Panc1 (cell line): ENCODE measurements around the gene TPST2.

Source experiments
- POLR2AphosphoS5 ChIP-seq: IDR thresholded peaks from 2 replicates; pipeline ENCODE4 v1.6.1; 2012; ENCODE audit warnings: mild to moderate bottlenecking, low read depth, low read length, moderate library complexity
- SIN3A ChIP-seq: IDR thresholded peaks from 2 replicates; pipeline ENCODE4 v1.6.1; 2012; ENCODE audit warnings: low read depth, mild to moderate bottlenecking, low read length, moderate library complexity, borderline replicate concordance; ENCODE audit not compliant: insufficient read depth
- TF ChIP-seq, protein P1 (sequence below): fragments of 450-650 bp; IDR thresholded peaks from 2 replicates; pipeline ENCODE4 v1.5.1; 2017; ENCODE audit warnings: mild to moderate bottlenecking

DNA sequence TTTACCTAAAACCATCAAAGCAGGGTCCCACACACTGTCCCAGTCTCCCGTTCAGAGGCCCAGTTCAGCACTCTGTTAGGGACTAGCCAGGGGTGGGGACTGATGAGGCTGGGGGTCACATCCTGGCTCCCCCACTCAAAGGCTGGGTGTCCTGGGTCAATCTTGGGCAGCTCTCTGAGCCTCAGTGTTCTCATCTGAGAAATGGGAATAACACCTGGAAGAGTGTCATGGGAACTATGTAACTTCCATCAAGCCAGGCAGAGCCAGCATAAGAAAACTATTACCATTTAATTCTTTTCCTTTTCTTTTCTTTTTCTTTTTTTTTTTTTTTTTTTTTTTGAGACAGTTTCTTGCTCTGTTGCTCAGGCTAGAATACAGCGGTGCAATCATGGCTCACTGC, 38.4 kb downstream of the TPST2 start:
- TF ChIP-seq POLR2AphosphoS5 (no peak), SIN3A (no peak)
- TF ChIP-seq, protein P1, sequence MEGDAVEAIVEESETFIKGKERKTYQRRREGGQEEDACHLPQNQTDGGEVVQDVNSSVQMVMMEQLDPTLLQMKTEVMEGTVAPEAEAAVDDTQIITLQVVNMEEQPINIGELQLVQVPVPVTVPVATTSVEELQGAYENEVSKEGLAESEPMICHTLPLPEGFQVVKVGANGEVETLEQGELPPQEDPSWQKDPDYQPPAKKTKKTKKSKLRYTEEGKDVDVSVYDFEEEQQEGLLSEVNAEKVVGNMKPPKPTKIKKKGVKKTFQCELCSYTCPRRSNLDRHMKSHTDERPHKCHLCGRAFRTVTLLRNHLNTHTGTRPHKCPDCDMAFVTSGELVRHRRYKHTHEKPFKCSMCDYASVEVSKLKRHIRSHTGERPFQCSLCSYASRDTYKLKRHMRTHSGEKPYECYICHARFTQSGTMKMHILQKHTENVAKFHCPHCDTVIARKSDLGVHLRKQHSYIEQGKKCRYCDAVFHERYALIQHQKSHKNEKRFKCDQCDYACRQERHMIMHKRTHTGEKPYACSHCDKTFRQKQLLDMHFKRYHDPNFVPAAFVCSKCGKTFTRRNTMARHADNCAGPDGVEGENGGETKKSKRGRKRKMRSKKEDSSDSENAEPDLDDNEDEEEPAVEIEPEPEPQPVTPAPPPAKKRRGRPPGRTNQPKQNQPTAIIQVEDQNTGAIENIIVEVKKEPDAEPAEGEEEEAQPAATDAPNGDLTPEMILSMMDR, result no peak
